ENCODE measurements around the gene ADAM8. TPM values are rescaled to one million over a fixed set of nuclear protein-coding genes. Genes with fewer than 3 reads are reported as not detected.

ADAM8 gene
- total and polyA plus RNA-seq, 8 donors, result 2.0 to 9.8 (median 6.2) TPM

DNA sequence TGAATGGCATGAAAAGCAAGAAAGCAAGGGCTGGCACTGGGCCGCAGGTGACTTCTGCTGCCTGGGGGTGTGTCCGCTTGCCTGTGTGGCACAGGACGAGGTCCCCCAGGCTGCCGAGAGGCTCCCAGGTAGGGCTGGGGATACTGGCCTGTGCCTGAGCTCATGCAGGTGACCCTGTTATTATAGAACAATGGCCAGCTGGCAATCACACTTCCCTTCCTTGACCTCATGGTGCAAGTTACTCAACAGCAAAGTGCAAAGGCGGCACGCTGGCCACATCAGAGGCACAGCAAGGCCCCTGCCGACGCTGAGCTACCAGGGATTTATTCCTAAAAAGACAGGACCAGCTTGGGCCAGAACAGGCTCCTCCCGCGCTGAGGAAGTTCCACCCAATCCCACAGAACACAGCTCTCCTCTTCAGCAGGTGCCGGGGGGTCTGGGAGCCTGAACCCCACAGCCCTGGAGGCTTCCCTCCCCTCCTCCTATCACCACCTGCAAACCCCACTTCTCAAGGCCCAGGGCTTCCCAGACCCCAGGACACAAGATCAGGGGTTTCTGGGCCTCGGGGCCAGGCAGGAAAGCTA lies 1.4 kb upstream of the ADAM8 start:
- Histone ChIP-seq H3K4me1 (peaks cover 13 to 20% (median 18%) of the 10 kb centered on the region in 3 donors), H3K27me3 (no peaks in the 10 kb centered on the region), H3K9me3 (no peaks in the 10 kb centered on the region), H3K4me3 (no peak overlapping the region), H3K27ac (peak overlapping the region; percentile 0 to 86 (median 68)), H3K36me3 (peaks cover 0 to 19% (median 12%) of the 10 kb centered on the region in 3 donors)
- WGBS, 2 donors, result 33 to 38% methylated on average over 12 of the region's 12 CpGs
- peak in 1 of 6 donors; percentile 56 for DNase-seq
- FAIRE-seq, result no peak
- intact Hi-C loops (cut with DNase I), result no loop called here
- peak; percentile 9 to 56 (median 26) for ATAC-seq
- TF ChIP-seq, protein P1, sequence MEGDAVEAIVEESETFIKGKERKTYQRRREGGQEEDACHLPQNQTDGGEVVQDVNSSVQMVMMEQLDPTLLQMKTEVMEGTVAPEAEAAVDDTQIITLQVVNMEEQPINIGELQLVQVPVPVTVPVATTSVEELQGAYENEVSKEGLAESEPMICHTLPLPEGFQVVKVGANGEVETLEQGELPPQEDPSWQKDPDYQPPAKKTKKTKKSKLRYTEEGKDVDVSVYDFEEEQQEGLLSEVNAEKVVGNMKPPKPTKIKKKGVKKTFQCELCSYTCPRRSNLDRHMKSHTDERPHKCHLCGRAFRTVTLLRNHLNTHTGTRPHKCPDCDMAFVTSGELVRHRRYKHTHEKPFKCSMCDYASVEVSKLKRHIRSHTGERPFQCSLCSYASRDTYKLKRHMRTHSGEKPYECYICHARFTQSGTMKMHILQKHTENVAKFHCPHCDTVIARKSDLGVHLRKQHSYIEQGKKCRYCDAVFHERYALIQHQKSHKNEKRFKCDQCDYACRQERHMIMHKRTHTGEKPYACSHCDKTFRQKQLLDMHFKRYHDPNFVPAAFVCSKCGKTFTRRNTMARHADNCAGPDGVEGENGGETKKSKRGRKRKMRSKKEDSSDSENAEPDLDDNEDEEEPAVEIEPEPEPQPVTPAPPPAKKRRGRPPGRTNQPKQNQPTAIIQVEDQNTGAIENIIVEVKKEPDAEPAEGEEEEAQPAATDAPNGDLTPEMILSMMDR (IDR thresholded peaks at IDR 0.05), result no peak

DNA sequence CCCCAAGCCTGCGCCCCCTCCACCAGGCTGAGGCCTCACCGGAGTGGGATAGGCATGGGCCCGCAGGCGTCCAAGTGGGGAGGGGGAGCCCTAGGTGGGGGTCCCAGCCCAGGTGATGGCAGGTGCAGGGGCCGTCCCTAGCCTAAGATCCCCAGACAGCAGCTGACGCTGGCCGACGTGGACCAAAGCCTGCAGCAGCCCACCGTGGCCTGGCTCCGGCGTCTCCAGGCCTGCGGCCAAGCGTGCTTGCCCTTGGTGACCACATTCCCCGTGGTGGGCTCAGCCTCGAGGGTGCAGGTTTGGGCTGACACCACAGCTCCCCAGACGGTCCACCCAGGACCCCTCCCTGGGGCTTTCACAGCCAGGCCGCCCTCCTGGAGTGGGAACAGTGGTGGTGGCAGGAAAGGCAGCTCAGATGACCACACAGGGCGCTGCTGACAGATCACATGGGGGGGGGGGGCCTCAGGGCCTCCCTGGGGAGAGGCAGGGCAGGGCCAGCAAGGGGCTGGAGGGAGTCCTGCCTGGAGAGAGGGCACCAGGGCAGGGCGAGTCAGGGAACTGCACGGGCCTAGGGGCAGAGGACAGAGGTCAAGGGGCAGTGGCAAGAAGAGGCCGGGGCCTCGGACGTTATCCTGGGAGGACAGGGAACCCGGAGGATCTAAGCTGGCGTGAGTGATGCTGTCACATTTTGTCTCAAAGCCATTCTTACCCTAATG lies 767 bp upstream of the ADAM8 start:
- DNase-seq (peak in 1 of 6 donors; percentile 81), FAIRE-seq (no peak), ATAC-seq (no peak)
- H3K4me1 ChIP-seq, result peaks cover 13 to 20% (median 18%) of the 10 kb centered on the region in 3 donors
- intact Hi-C loops (cut with DNase I), result no loop called here
- TF ChIP-seq, protein P1 (IDR thresholded peaks at IDR 0.05), result no peak
- H3K36me3 ChIP-seq, result peaks cover 0 to 13% (median 6%) of the 10 kb centered on the region in 3 donors
- H3K4me3 ChIP-seq, result no peak overlapping the region
- no peaks in the 10 kb centered on the region for H3K27me3 ChIP-seq
- H3K27ac ChIP-seq, result peak overlapping the region in 3 of 4 donors; percentile 54 to 86 (median 83)
- 78 to 85% methylated on average over 25 of the region's 25 CpGs for WGBS, 2 donors
- no peaks in the 10 kb centered on the region for H3K9me3 ChIP-seq

DNA sequence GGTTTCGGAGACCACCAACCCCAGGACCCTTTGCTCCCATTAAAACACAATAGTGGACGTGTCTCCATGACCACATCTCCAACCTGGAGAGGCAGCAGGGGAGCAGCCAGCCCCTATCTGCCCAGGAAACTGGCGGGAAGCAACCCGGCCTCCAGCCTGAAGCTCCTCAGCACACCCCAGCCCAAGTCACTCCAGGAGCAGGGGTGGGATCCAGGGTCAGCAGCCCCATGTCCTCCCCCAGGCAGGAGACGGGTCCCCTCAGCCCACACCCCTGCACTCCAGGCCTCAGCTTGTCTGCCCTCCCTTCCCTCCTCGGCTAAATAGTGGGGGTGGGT lies 601 bp downstream of the ADAM8 start:
- H3K4me3 ChIP-seq, result peak overlapping the region in 1 of 4 donors; percentile 39
- no peak for FAIRE-seq
- 62 to 72% methylated on average over 5 to 6 of the region's 6 CpGs for WGBS, 2 donors
- no peak for ATAC-seq
- TF ChIP-seq, protein P1 (IDR thresholded peaks at IDR 0.05), result no peak
- peaks cover 0 to 3% (median 0%) of the 10 kb centered on the region in 3 donors for H3K36me3 ChIP-seq
- no peak overlapping the region for H3K27ac ChIP-seq
- DNase-seq, result no peak
- intact Hi-C loops (cut with DNase I), result no loop called here
- H3K4me1 ChIP-seq, result peaks cover 13 to 20% (median 18%) of the 10 kb centered on the region in 3 donors
- no peaks in the 10 kb centered on the region for H3K27me3 ChIP-seq
- no peaks in the 10 kb centered on the region for H3K9me3 ChIP-seq

DNA sequence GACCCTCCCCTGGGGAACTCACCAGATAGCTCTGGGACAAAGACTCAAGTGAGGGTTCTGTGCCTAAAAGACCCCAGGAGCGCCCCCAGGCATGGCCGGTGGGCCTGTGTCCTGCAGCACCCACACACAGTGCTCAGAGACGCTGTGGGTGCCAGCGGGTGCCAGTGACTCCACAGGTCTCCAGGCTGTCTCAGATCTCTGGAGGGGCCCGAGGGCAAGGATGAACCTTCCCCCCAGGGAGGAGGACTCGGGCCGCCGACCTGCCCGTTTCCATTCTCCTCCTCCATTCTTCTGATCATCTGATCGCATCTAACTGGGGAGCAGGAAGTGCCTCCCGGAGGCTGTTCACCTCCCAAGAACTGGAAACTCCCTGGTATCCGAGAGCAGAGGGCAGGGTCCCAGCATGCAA lies 980 bp downstream of the ADAM8 start:
- ATAC-seq, result no peak
- 68 to 70% methylated on average over 11 to 12 of the region's 12 CpGs for WGBS, 2 donors
- DNase-seq, result no peak

More for the DNA sequence above, 980 bp downstream of the ADAM8 start:
- Histone ChIP-seq H3K9me3 (no peaks in the 10 kb centered on the region), H3K27me3 (no peaks in the 10 kb centered on the region), H3K4me1 (peaks cover 13 to 20% (median 18%) of the 10 kb centered on the region in 3 donors), H3K36me3 (peaks cover 0 to 6% (median 0%) of the 10 kb centered on the region in 3 donors), H3K4me3 (peak overlapping the region in 1 of 4 donors; percentile 39), H3K27ac (no peak overlapping the region)
- no peak for FAIRE-seq
- TF ChIP-seq, protein P1 (IDR thresholded peaks at IDR 0.05), result no peak
- intact Hi-C loops (cut with DNase I), result no loop called here

Data from pancreas (tissue), 10 donors.